Measurements from ENCODE around the gene CYP27B1. TPM values are rescaled to one million over a fixed set of nuclear protein-coding genes. Genes with fewer than 3 reads are reported as not detected.
A peak's percentile ranks its signal among the peaks of the same experiment; 100 is the strongest.

CYP27B1 gene
- total and polyA plus RNA-seq, 4 donors = 0.28 to 1.5 (median 0.94) TPM; not detected in 1

DNA sequence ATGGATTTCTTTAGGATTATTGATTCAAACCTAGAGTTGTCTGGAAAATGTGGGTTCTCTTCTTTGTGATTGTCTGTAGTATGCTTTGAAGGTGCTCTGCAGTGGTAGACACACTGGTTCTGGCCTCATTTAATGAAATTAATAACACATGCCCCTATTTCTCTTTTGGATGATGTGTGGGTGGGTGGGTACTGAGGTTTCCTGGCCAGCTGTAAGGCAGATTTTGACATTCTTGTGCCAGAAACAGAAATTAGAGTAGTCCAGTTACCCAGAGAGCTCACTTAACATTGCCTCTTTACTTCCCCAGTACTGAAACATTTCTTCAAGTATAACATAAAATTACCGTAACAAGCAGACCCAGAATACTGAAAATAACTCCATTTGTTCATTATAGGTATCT, 30.1 kb upstream of the CYP27B1 start:
- no peak for ATAC-seq (ENCODE audit: low FRiP score)
- H3K4me1 ChIP-seq (ENCODE audit: control insufficient read depth in 1 of 2, insufficient read depth in 2 of 2, low read length in 2 of 2) = no peaks in the 10 kb centered on the region
- H3K27me3 ChIP-seq (ENCODE audit: control insufficient read depth in 1 of 2, insufficient read depth in 2 of 2, low read length in 1 of 2) = no peaks in the 10 kb centered on the region
- H3K36me3 ChIP-seq (ENCODE audit: control insufficient read depth in 1 of 2, insufficient read depth in 2 of 2, low read length in 1 of 2) = peaks cover 4 to 7% of the 10 kb centered on the region in 2 donors
- intact Hi-C loops (cut with DNase I) = no loop called here
- WGBS, 2 donors = 89 to 93% methylated on average over 1 of the region's 1 CpG
- no peak overlapping the region for H3K27ac ChIP-seq (ENCODE audit: low read depth in 1 of 2, low read length in 2 of 2)
- no peak overlapping the region for H3K4me3 ChIP-seq (ENCODE audit: low read length in 2 of 2)
- H3K9me3 ChIP-seq (ENCODE audit: control insufficient read depth, low read length) = no peaks in the 10 kb centered on the region
- no peak for DNase-seq

DNA sequence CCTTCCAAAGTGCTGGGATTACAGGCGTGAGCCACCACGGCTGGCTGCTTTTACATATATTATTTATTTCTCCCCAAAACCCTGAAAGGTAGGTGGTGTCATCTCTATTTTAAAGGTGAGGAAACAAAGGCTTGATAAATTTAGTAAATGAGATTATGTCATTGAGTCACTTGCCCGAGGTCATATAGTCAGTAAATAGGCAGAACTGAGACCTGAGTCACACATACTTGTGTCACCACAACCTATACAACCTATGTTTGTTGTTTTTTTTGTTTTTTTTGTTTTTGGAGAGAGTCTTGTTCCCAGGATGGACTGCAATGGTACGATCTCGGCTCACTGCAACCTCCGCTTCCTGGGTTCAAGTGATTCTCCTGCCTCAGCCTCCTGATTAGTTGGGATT, 28.5 kb upstream of the CYP27B1 start:
- H3K9me3 ChIP-seq (ENCODE audit: control insufficient read depth, low read length) = no peaks in the 10 kb centered on the region
- no peak overlapping the region for H3K27ac ChIP-seq (ENCODE audit: low read depth in 1 of 2, low read length in 2 of 2)
- intact Hi-C loops (cut with DNase I) = no loop called here
- peaks cover 4 to 6% of the 10 kb centered on the region in 2 donors for H3K36me3 ChIP-seq (ENCODE audit: control insufficient read depth in 1 of 2, insufficient read depth in 2 of 2, low read length in 1 of 2)
- H3K27me3 ChIP-seq (ENCODE audit: control insufficient read depth in 1 of 2, insufficient read depth in 2 of 2, low read length in 1 of 2) = no peaks in the 10 kb centered on the region
- no peak for DNase-seq
- WGBS, 2 donors = 90 to 95% methylated on average over 6 of the region's 6 CpGs
- no peak overlapping the region for H3K4me3 ChIP-seq (ENCODE audit: low read length in 2 of 2)
- no peak for ATAC-seq (ENCODE audit: low FRiP score)
- H3K4me1 ChIP-seq (ENCODE audit: control insufficient read depth in 1 of 2, insufficient read depth in 2 of 2, low read length in 2 of 2) = no peaks in the 10 kb centered on the region

DNA sequence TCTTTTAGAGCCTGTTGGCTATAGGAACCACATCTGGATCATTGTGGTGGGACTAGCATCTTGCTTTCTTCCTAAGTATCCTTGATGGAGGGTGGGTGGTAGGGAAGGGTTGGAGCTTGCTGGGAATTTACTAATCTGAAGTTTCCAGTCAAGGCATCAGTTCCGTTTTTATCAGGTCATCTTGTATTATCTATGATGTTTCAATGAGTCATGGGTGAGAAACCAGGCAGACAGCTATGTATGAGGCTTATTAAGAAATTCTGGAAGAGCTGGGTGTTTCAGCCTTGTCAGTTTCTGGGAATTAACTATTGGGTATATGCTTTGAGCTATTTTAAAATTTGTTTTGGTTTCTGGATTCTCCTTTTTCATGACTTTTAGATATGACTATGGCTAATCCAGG, 27.0 kb upstream of the CYP27B1 start:
- DNase-seq = no peak
- intact Hi-C loops (cut with DNase I) = no loop called here
- no peak for ATAC-seq (ENCODE audit: low FRiP score)
- no peak overlapping the region for H3K4me3 ChIP-seq (ENCODE audit: low read length in 2 of 2)
- no peak overlapping the region for H3K27ac ChIP-seq (ENCODE audit: low read depth in 1 of 2, low read length in 2 of 2)
- peaks cover 4% of the 10 kb centered on the region in 2 donors for H3K36me3 ChIP-seq (ENCODE audit: control insufficient read depth in 1 of 2, insufficient read depth in 2 of 2, low read length in 1 of 2)
- no peaks in the 10 kb centered on the region for H3K9me3 ChIP-seq (ENCODE audit: control insufficient read depth, low read length)
- no peaks in the 10 kb centered on the region for H3K4me1 ChIP-seq (ENCODE audit: control insufficient read depth in 1 of 2, insufficient read depth in 2 of 2, low read length in 2 of 2)
- H3K27me3 ChIP-seq (ENCODE audit: control insufficient read depth in 1 of 2, insufficient read depth in 2 of 2, low read length in 1 of 2) = no peaks in the 10 kb centered on the region
- 21 to 25% methylated on average over 1 of the region's 1 CpG for WGBS, 2 donors

DNA sequence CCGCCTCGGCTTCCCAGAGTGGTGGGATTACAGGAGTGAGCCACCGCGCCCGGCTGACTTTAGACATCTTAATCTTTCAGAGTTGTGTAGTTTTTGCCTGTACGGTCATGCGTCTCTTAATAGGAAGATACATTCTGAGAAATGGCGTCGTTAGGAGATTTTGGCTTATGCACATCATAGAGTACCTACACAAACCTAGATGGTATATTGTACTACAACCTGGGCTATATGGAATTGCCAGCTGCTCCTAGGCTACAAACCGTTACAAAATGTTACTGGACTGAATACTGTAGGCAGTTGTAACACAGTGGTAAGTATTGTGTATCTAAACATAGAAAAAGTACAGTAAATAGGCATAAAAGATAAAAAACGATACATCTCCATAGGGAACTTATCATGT, 17.0 kb upstream of the CYP27B1 start:
- intact Hi-C loops (cut with DNase I) = loop anchor here in 1 of 2 donors (5.0 kb wide), 1 partner anchor 123 kb away; no protein-coding TSS in a partner anchor
- ATAC-seq (ENCODE audit: low FRiP score) (no peak), DNase-seq (no peak)
- Histone ChIP-seq H3K27ac (ENCODE audit: low read depth in 1 of 2, low read length in 2 of 2) (no peak overlapping the region), H3K27me3 (ENCODE audit: control insufficient read depth in 1 of 2, insufficient read depth in 2 of 2, low read length in 1 of 2) (no peaks in the 10 kb centered on the region), H3K4me3 (ENCODE audit: low read length in 2 of 2) (no peak overlapping the region), H3K4me1 (ENCODE audit: control insufficient read depth in 1 of 2, insufficient read depth in 2 of 2, low read length in 2 of 2) (no peaks in the 10 kb centered on the region), H3K9me3 (ENCODE audit: control insufficient read depth, low read length) (no peaks in the 10 kb centered on the region), H3K36me3 (ENCODE audit: control insufficient read depth in 1 of 2, insufficient read depth in 2 of 2, low read length in 1 of 2) (peaks cover 2 to 7% of the 10 kb centered on the region in 2 donors)
- WGBS, 2 donors = 92 to 93% methylated on average over 11 of the region's 11 CpGs

DNA sequence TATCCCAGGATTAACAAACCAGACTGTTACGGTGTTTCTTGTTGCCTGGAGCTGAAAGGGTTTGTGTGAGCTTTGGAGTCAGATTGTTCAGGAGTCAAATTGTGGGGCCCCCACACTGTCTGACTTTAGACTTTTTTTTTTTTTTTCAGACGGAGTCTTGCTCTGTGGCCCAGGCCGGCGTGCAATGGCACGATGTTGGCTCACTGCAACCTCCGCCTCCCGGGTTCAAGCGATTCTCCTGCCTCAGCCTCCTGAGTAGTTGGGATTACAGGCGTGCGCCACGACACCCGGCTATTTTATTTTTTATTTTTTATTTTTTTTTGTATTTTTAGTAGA, 16.6 kb upstream of the CYP27B1 start:
- Histone ChIP-seq H3K4me3 (ENCODE audit: low read length in 2 of 2) (peak overlapping the region; percentile 16 to 95), H3K36me3 (ENCODE audit: control insufficient read depth in 1 of 2, insufficient read depth in 2 of 2, low read length in 1 of 2) (peaks cover 2 to 7% of the 10 kb centered on the region in 2 donors), H3K9me3 (ENCODE audit: control insufficient read depth, low read length) (no peaks in the 10 kb centered on the region), H3K4me1 (ENCODE audit: control insufficient read depth in 1 of 2, insufficient read depth in 2 of 2, low read length in 2 of 2) (no peaks in the 10 kb centered on the region), H3K27ac (ENCODE audit: low read depth in 1 of 2, low read length in 2 of 2) (no peak overlapping the region), H3K27me3 (ENCODE audit: control insufficient read depth in 1 of 2, insufficient read depth in 2 of 2, low read length in 1 of 2) (no peaks in the 10 kb centered on the region)
- WGBS, 2 donors = 84 to 86% methylated on average over 12 of the region's 12 CpGs
- no peak for DNase-seq
- no peak for ATAC-seq (ENCODE audit: low FRiP score)
- intact Hi-C loops (cut with DNase I) = loop anchor here in 1 of 2 donors (5.0 kb wide), 1 partner anchor 124 kb away; no protein-coding TSS in a partner anchor

DNA sequence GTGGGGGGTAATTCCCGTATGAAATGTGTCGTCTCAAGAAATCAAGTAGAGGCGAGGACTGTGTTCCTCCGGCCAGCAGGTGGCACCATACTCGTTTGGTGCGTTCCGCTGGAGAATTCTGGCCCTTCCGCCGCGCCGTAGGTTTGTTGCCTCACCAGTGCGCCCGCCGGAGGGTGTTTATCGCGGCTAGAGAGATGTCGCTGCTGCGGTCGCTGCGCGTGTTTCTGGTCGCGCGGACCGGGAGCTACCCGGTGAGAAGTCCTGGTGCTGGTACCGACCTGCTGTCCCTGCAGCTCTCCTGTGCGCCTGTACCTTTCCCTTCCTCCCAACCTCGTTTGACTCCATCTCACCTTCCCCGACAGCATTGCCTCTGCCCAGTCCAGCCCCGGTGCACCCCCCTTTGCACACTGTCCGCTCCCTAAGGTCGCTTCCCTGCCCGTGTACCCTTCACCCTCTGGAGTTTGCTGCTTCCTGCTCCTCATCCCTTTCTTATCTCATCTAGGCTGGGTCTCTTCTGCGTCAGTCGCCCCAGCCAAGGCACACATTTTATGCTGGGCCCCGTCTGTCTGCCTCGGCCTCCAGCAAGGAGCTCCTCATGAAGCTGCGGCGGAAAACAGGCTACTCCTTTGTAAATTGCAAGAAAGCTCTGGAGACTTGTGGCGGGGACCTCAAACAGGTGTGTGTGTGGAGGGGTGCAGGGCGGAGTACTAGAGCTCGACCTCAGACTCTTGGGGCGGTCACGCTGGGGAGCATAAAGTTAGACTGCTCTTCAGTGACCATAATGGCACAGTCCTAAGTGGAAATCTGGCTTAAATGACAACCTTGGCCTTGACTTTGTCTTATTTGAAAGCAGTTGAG, 16.0 kb upstream of the CYP27B1 start, which contains the start of gene TSFM:
Gene TSFM (plus strand): TSS at position 180 of the 858 bp plus-strand sequence. CDS start 15 bp downstream, at position 195.
- Histone ChIP-seq H3K4me3 (ENCODE audit: low read length in 2 of 2) (peak within 1 kb of the TSS; percentile 16 to 95), H3K9me3 (ENCODE audit: control insufficient read depth, low read length) (no peaks in the 10 kb centered on the region), H3K4me1 (ENCODE audit: control insufficient read depth in 1 of 2, insufficient read depth in 2 of 2, low read length in 2 of 2) (no peaks in the 10 kb centered on the region), H3K27me3 (ENCODE audit: control insufficient read depth in 1 of 2, insufficient read depth in 2 of 2, low read length in 1 of 2) (no peaks in the 10 kb centered on the region), H3K36me3 (ENCODE audit: control insufficient read depth in 1 of 2, insufficient read depth in 2 of 2, low read length in 1 of 2) (peaks cover 2 to 7% of the 10 kb centered on the region in 2 donors), H3K27ac (ENCODE audit: low read depth in 1 of 2, low read length in 2 of 2) (peak within 1 kb of the TSS in 1 of 2 donors; percentile 0)
- intact Hi-C loops (cut with DNase I) = loop anchor here in 1 of 2 donors (5.0 kb wide), 1 partner anchor 124 kb away; no protein-coding TSS in a partner anchor
- WGBS, 2 donors = 0 to 1% methylated on average over 45 of the region's 45 CpGs
- ATAC-seq (ENCODE audit: low FRiP score) = peak; percentile 98
- DNase-seq = peak; percentile 98 to 100

DNA sequence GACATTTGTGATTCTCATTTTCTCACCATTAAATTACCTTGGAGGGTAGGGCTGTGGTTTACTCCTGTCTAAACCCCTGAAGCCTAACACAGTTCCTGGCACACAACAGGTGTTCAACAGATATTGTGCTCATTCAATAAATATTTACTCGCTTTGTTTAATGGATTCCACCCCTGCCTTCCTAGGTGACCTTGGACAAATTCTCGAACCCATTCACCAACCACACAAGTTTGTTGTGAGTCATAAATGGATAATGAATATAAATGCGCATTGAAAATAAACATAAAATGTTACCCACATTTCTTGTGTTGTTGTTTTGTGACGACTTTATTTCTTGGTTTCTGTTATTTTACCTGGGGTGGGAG, 15.3 kb upstream of the CYP27B1 start:
- no peaks in the 10 kb centered on the region for H3K4me1 ChIP-seq (ENCODE audit: control insufficient read depth in 1 of 2, insufficient read depth in 2 of 2, low read length in 2 of 2)
- intact Hi-C loops (cut with DNase I) = loop anchor here in 1 of 2 donors (5.0 kb wide), 1 partner anchor 125 kb away; no protein-coding TSS in a partner anchor
- no peaks in the 10 kb centered on the region for H3K9me3 ChIP-seq (ENCODE audit: control insufficient read depth, low read length)
- H3K36me3 ChIP-seq (ENCODE audit: control insufficient read depth in 1 of 2, insufficient read depth in 2 of 2, low read length in 1 of 2) = peaks cover 2 to 6% of the 10 kb centered on the region in 2 donors
- H3K27me3 ChIP-seq (ENCODE audit: control insufficient read depth in 1 of 2, insufficient read depth in 2 of 2, low read length in 1 of 2) = no peaks in the 10 kb centered on the region
- H3K27ac ChIP-seq (ENCODE audit: low read depth in 1 of 2, low read length in 2 of 2) = no peak overlapping the region
- DNase-seq (no peak), ATAC-seq (ENCODE audit: low FRiP score) (no peak)
- H3K4me3 ChIP-seq (ENCODE audit: low read length in 2 of 2) = no peak overlapping the region
- 20 to 26% methylated on average over 4 of the region's 4 CpGs for WGBS, 2 donors

DNA sequence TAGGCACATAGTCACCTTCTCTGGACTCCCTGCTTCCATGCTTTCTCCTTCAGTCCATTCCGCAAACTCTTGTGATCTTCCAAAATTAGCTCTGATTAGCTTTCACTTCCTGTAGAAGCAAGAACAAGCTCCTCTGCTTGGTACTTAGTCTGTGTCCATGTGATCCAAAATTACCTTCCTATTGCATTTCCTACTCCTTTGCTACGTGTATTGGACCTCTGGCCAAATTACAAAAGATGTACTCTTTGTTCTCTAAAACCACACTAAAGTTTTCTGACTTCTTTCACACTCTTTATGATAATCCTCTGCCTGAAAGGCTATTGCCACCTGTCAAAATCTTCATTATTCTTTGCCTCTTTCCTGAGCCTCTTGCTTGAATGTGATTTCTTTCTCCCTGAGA, 14.9 kb upstream of the CYP27B1 start:
- H3K9me3 ChIP-seq (ENCODE audit: control insufficient read depth, low read length) = no peaks in the 10 kb centered on the region
- H3K27ac ChIP-seq (ENCODE audit: low read depth in 1 of 2, low read length in 2 of 2) = no peak overlapping the region
- H3K27me3 ChIP-seq (ENCODE audit: control insufficient read depth in 1 of 2, insufficient read depth in 2 of 2, low read length in 1 of 2) = no peaks in the 10 kb centered on the region
- 68% methylated on average over 2 of the region's 2 CpGs for WGBS, 2 donors
- no peaks in the 10 kb centered on the region for H3K4me1 ChIP-seq (ENCODE audit: control insufficient read depth in 1 of 2, insufficient read depth in 2 of 2, low read length in 2 of 2)
- intact Hi-C loops (cut with DNase I) = loop anchor here in 1 of 2 donors (5.0 kb wide), 1 partner anchor 126 kb away; no protein-coding TSS in a partner anchor
- no peak overlapping the region for H3K4me3 ChIP-seq (ENCODE audit: low read length in 2 of 2)
- peaks cover 2% of the 10 kb centered on the region in 2 donors for H3K36me3 ChIP-seq (ENCODE audit: control insufficient read depth in 1 of 2, insufficient read depth in 2 of 2, low read length in 1 of 2)
- no peak for DNase-seq
- no peak for ATAC-seq (ENCODE audit: low FRiP score)

DNA sequence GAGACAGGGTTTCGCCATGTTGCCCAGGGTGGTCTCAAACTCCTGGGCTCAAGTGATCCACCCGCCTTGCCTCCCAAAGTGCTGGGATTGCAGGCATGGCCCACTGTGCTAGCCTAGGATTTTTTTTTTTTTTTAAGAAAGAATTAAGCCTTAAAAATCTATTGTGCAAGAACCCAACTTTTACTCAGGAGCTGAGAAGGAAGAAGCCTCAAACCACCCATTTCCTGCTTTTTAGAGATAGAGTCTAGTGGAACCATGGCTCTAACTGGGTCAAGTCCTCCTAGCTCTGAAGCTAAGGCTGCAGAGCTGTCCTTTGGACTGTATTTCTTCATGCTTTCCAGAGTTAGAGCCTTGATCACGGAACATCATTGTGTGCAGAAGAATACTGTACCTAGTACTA, 14.4 kb upstream of the CYP27B1 start:
- no peak for ATAC-seq (ENCODE audit: low FRiP score)
- H3K4me3 ChIP-seq (ENCODE audit: low read length in 2 of 2) = no peak overlapping the region
- no peaks in the 10 kb centered on the region for H3K9me3 ChIP-seq (ENCODE audit: control insufficient read depth, low read length)
- H3K4me1 ChIP-seq (ENCODE audit: control insufficient read depth in 1 of 2, insufficient read depth in 2 of 2, low read length in 2 of 2) = no peaks in the 10 kb centered on the region
- no peak overlapping the region for H3K27ac ChIP-seq (ENCODE audit: low read depth in 1 of 2, low read length in 2 of 2)
- peaks cover 2% of the 10 kb centered on the region in 2 donors for H3K36me3 ChIP-seq (ENCODE audit: control insufficient read depth in 1 of 2, insufficient read depth in 2 of 2, low read length in 1 of 2)
- intact Hi-C loops (cut with DNase I) = loop anchor here in 1 of 2 donors (5.0 kb wide), 1 partner anchor 126 kb away; no protein-coding TSS in a partner anchor
- no peaks in the 10 kb centered on the region for H3K27me3 ChIP-seq (ENCODE audit: control insufficient read depth in 1 of 2, insufficient read depth in 2 of 2, low read length in 1 of 2)
- 96 to 99% methylated on average over 3 of the region's 3 CpGs for WGBS, 2 donors
- no peak for DNase-seq
